WTC11 (cell line): ENCODE results near the gene ITPRID2. TPM values are rescaled to one million over a fixed set of nuclear protein-coding genes. Genes with fewer than 3 reads are reported as not detected.
"Not testable (repeated sequence)": the region's sequence is repeated elsewhere in the genome, so short reads cannot be mapped to it uniquely, and the experiment has no call there.

Experiments used
- ATAC-seq: fragments of 200-7000 bp; cut with Tn5 transposase; 2 replicates; pipeline ENCODE4 v1.10.0; 2021; ENCODE audit warnings: mild to moderate bottlenecking, moderate library complexity
- CTCF ChIA-PET: fragments of 300-600 bp; sonication (Branson Sonifier 250); formaldehyde crosslinking; loops from one replicate; lab custom pipeline; 2021; ENCODE audit warnings: antibody characterized with exemption; lab: Charles Lee
- POLR2A ChIA-PET: fragments of 350-600 bp; sonication (Branson Sonifier 250); formaldehyde crosslinking; loops from one replicate; lab custom pipeline; 2021; ENCODE audit warnings: antibody characterized with exemption; lab: Charles Lee
- DNase-seq: peaks from one replicate; pipeline ENCODE4 v3.0.0; 2021; ENCODE audit warnings: low spot score
- H3K27ac Mint-ChIP-seq: 2 replicates; pipeline ENCODE4 v1.8.0; 2021; ENCODE audit warnings: mixed read lengths
- H3K27me3 Mint-ChIP-seq: 2 replicates; pipeline ENCODE4 v1.8.0; 2021; ENCODE audit warnings: low read depth, mild to moderate bottlenecking, moderate library complexity, mixed read lengths
- H3K36me3 Mint-ChIP-seq: 2 replicates; pipeline ENCODE4 v1.8.0; 2021; ENCODE audit warnings: mixed read lengths
- H3K4me1 Mint-ChIP-seq: 2 replicates; pipeline ENCODE4 v1.8.0; 2022; ENCODE audit warnings: mixed read lengths
- H3K4me3 Mint-ChIP-seq: 2 replicates; pipeline ENCODE4 v1.8.0; 2021; ENCODE audit warnings: mild to moderate bottlenecking, moderate library complexity, mixed read lengths
- H3K9me3 Mint-ChIP-seq: 2 replicates; pipeline ENCODE4 v1.8.0; 2021; ENCODE audit warnings: mixed read lengths
- ATF1 ChIP-seq: sonication (generic); formaldehyde crosslinking; IDR thresholded peaks from 2 replicates; pipeline ENCODE4 v1.8.1; 2023; ENCODE audit warnings: mild to moderate bottlenecking, moderate library complexity, missing genetic modification reagents
- ATF2 ChIP-seq: sonication (generic); formaldehyde crosslinking; IDR thresholded peaks from 2 replicates; pipeline ENCODE4 v1.8.1; 2022; ENCODE audit warnings: low read depth, missing genetic modification reagents, borderline replicate concordance
- CBFB ChIP-seq: sonication (generic); formaldehyde crosslinking; IDR thresholded peaks from 2 replicates; pipeline ENCODE4 v1.8.1; 2022; ENCODE audit warnings: mild to moderate bottlenecking, low read depth, missing genetic modification reagents
- CDX4 ChIP-seq: fragments of 250-450 bp; sonication (Bioruptor Pico); IDR thresholded peaks from 2 replicates; pipeline ENCODE4 v1.9.0; 2021; ENCODE audit warnings: moderate library complexity, mild to moderate bottlenecking, inconsistent platforms, borderline replicate concordance
- ELF4 ChIP-seq: sonication (generic); formaldehyde crosslinking; IDR thresholded peaks from 2 replicates; pipeline ENCODE4 v1.8.1; 2022; ENCODE audit warnings: low read depth, mild to moderate bottlenecking, moderate library complexity, missing genetic modification reagents
- ETV6 ChIP-seq: sonication (generic); formaldehyde crosslinking; IDR thresholded peaks from 2 replicates; pipeline ENCODE4 v1.8.1; 2022; ENCODE audit warnings: mild to moderate bottlenecking, missing genetic modification reagents
- HMGA2 ChIP-seq: fragments of 250-450 bp; sonication (Bioruptor Pico); IDR thresholded peaks from 2 replicates; pipeline ENCODE4 v1.4.0; 2021; ENCODE audit warnings: mild to moderate bottlenecking, moderate library complexity
- JUN ChIP-seq: sonication (generic); formaldehyde crosslinking; IDR thresholded peaks from 2 replicates; pipeline ENCODE4 v1.8.0; 2023; ENCODE audit warnings: mild to moderate bottlenecking, missing genetic modification reagents
- MXD4 ChIP-seq: fragments of 250-450 bp; sonication (Bioruptor Pico); IDR thresholded peaks from 2 replicates; pipeline ENCODE4 v1.8.0; 2021; ENCODE audit warnings: mild to moderate bottlenecking, moderate library complexity, borderline replicate concordance
- NFATC4 ChIP-seq: fragments of 250-450 bp; sonication (Bioruptor Pico); IDR thresholded peaks from 2 replicates; pipeline ENCODE4 v1.9.0; 2021; ENCODE audit warnings: mild to moderate bottlenecking
- OVOL2 ChIP-seq: fragments of 250-450 bp; sonication (Bioruptor Pico); IDR thresholded peaks from 2 replicates; pipeline ENCODE4 v1.9.0; 2021; ENCODE audit warnings: mild to moderate bottlenecking, borderline replicate concordance
- PRDM15 ChIP-seq: sonication (generic); formaldehyde crosslinking; IDR thresholded peaks from 2 replicates; pipeline ENCODE4 v1.8.0; 2022; ENCODE audit warnings: missing genetic modification reagents
- PRRX2 ChIP-seq: fragments of 250-450 bp; sonication (Bioruptor Pico); IDR thresholded peaks from 2 replicates; pipeline ENCODE4 v1.8.0; 2021; ENCODE audit warnings: mild to moderate bottlenecking
- SMAD4 ChIP-seq: sonication (generic); formaldehyde crosslinking; IDR thresholded peaks from 2 replicates; pipeline ENCODE4 v1.8.0; 2022; ENCODE audit warnings: mild to moderate bottlenecking, missing genetic modification reagents
- SOX15 ChIP-seq: fragments of 250-450 bp; sonication (Bioruptor Pico); IDR thresholded peaks from 2 replicates; pipeline ENCODE4 v1.9.0; 2021; ENCODE audit warnings: mild to moderate bottlenecking
- TCF7 ChIP-seq: sonication (generic); formaldehyde crosslinking; IDR thresholded peaks from 2 replicates; pipeline ENCODE4 v1.8.0; 2022; ENCODE audit warnings: mild to moderate bottlenecking, low read depth, missing genetic modification reagents, moderate library complexity
- TEAD1 ChIP-seq: sonication (generic); formaldehyde crosslinking; IDR thresholded peaks from 2 replicates; pipeline ENCODE4 v1.8.0; 2022; ENCODE audit warnings: mild to moderate bottlenecking, missing genetic modification reagents
- TP53 ChIP-seq: sonication (generic); formaldehyde crosslinking; IDR thresholded peaks from 2 replicates; pipeline ENCODE4 v1.8.1; 2023; ENCODE audit warnings: mild to moderate bottlenecking, missing genetic modification reagents
- ZBTB21 ChIP-seq: sonication (generic); formaldehyde crosslinking; IDR thresholded peaks from 2 replicates; pipeline ENCODE4 v1.8.1; 2023; ENCODE audit warnings: mild to moderate bottlenecking, missing genetic modification reagents, borderline replicate concordance
- ZBTB43 ChIP-seq: sonication (generic); formaldehyde crosslinking; IDR thresholded peaks from 2 replicates; pipeline ENCODE4 v1.8.1; 2023; ENCODE audit warnings: mild to moderate bottlenecking, missing genetic modification reagents
- ZNF317 ChIP-seq: sonication (generic); formaldehyde crosslinking; IDR thresholded peaks from 2 replicates; pipeline ENCODE4 v1.8.1; 2023; ENCODE audit warnings: low read depth, mild to moderate bottlenecking, moderate library complexity, missing genetic modification reagents, borderline replicate concordance
- ZNF425 ChIP-seq: fragments of 250-450 bp; sonication (Bioruptor Pico); conservative IDR thresholded peaks from 2 replicates; pipeline ENCODE4 v1.9.0; 2021; ENCODE audit warnings: mild to moderate bottlenecking
- ZNF512 ChIP-seq: sonication (generic); formaldehyde crosslinking; IDR thresholded peaks from 2 replicates; pipeline ENCODE4 v1.8.1; 2022; ENCODE audit warnings: missing genetic modification reagents, borderline replicate concordance
- total RNA-seq: library from RNA; stranded (reverse); gene quantifications from 3 replicates; pipeline ENCODE4 v1.2.3, GENCODE V29; 2021
- TF ChIP-seq, protein P1 (sequence below): sonication (generic); formaldehyde crosslinking; IDR thresholded peaks from 2 replicates; pipeline ENCODE4 v1.8.1; 2023; ENCODE audit warnings: mild to moderate bottlenecking, missing genetic modification reagents, moderate library complexity

The ITPRID2 gene
- total RNA-seq, 1 experiment from 2014 or later = 19.4 TPM

- TF ChIP-seq CDX4 (CRISPR knock-in tag) (no peak), MXD4 (CRISPR knock-in tag) (no peak), OVOL2 (CRISPR knock-in tag) (no peak), ETV6 (CRISPR knock-in tag) (no peak), ZNF317 (CRISPR knock-in tag) (no peak), TCF7 (CRISPR knock-in tag) (no peak), TEAD1 (CRISPR knock-in tag) (no peak), ATF2 (CRISPR knock-in tag) (no peak), NFATC4 (no peak), ATF1 (CRISPR knock-in tag) (no peak), ELF4 (CRISPR knock-in tag) (no peak), ZNF512 (no peak), ZBTB43 (CRISPR knock-in tag) (no peak)
These were observed 63.5 kb downstream of the ITPRID2 start (continued) for GRCh38 chr2:181955010-181955409.

- CTCF ChIA-PET = interaction anchor here (0.5 kb wide), 1 partner anchor 144 kb away, joined by 3 read pairs; no protein-coding TSS in a partner anchor
- H3K4me1 Mint-ChIP-seq, ATAC-seq, H3K36me3 Mint-ChIP-seq, DNase-seq, H3K9me3 Mint-ChIP-seq, H3K27ac Mint-ChIP-seq, H3K27me3 Mint-ChIP-seq, POLR2A ChIA-PET, H3K4me3 Mint-ChIP-seq: not testable (repeated sequence)
These were observed 64.3 kb downstream of the ITPRID2 start for GRCh38 chr2:181955866-181956265.

GRCh38 chr2:181957668-181958067 lies 66.1 kb downstream of the ITPRID2 start:
- ChIA-PET POLR2A (no interaction called here), CTCF (no interaction called here)
- no peak for DNase-seq
- Mint-ChIP-seq H3K27ac (no peak overlapping the region), H3K9me3 (peaks cover 6% of the 10 kb centered on the region; the same call in 1 of the 2 replicates), H3K4me1 (peaks cover 9% of the 10 kb centered on the region; the same call in 1 of the 2 replicates), H3K27me3 (no peaks in the 10 kb centered on the region), H3K4me3 (no peak overlapping the region), H3K36me3 (no peaks in the 10 kb centered on the region)
- ATAC-seq = no peak
- TF ChIP-seq, protein P1, sequence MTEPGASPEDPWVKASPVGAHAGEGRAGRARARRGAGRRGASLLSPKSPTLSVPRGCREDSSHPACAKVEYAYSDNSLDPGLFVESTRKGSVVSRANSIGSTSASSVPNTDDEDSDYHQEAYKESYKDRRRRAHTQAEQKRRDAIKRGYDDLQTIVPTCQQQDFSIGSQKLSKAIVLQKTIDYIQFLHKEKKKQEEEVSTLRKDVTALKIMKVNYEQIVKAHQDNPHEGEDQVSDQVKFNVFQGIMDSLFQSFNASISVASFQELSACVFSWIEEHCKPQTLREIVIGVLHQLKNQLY (CRISPR knock-in tag) = no peak
- TF ChIP-seq SMAD4 (CRISPR knock-in tag) (no peak), JUN (CRISPR knock-in tag) (no peak), NFATC4 (no peak), HMGA2 (no peak), ZNF425 (CRISPR knock-in tag) (no peak), PRDM15 (CRISPR knock-in tag) (no peak), TP53 (no peak), ZBTB21 (CRISPR knock-in tag) (no peak), CBFB (CRISPR knock-in tag) (no peak), MXD4 (CRISPR knock-in tag) (no peak), PRRX2 (CRISPR knock-in tag) (no peak), SOX15 (CRISPR knock-in tag) (no peak)
